ENCODE measurements around the gene DOCK8.
"Not testable (repeated sequence)": the region's sequence is repeated elsewhere in the genome, so short reads cannot be mapped to it uniquely, and the experiment has no call there.

Gene DOCK8

DNA sequence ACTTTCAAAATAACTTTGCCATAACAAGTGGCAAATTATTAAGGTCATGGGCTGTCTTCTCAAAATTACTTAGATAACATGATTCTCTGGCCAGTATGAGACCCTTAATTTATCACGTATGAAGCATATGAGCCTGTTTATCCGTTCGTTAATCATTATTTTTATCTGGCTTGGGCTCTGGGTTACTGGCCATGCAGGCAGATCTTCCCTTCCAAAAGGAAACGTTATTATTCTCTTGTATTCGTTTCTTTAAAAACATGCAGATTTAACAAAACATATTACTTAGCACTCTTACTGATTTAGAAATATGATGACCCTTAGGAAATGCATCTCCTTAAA, 148.6 kb downstream of the DOCK8 start:
- no peak for DNase-seq (ENCODE audit: low read depth in 2 of 2)

DNA sequence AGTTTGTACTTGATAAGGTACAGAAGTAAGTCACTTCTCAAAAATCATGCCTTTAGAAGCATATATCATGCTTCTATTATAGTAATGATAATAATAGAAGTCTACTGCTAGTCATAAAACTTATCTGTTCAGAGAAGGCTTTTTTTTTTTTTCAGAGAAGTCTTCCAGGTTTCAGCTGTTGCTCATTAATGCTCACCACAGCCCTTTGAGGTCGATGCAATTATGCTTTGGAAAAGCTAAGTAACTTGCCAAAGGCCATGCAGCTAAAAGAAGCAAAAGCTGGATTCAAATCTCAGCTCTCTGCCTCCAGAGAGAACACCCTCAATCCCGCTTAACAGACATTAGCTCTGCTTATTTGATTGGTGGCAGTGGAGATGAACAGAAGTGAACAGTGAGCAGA, 150.8 kb downstream of the DOCK8 start:
- no peak for DNase-seq (ENCODE audit: low read depth in 2 of 2)

DNA sequence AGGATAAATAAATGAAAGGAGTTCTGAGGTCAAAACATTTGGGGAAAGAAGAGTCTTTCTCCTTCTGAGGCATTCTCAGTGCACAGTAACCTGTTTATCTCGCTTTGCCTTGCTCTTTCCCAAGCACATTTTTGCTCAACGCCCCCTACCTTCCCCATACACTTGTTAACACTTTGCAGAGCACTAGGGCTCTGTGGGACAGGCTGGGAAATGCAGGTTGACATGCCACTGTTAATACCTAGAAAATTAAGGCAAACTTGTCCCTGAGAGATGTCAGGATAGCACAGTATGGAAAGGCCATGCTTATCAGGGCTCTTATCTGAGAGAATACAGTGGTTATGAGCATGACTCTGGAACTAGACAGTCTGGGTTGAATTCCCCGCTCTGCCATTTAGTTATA, 152.0 kb downstream of the DOCK8 start:
- DNase-seq (ENCODE audit: low read depth in 2 of 2): no peak

DNA sequence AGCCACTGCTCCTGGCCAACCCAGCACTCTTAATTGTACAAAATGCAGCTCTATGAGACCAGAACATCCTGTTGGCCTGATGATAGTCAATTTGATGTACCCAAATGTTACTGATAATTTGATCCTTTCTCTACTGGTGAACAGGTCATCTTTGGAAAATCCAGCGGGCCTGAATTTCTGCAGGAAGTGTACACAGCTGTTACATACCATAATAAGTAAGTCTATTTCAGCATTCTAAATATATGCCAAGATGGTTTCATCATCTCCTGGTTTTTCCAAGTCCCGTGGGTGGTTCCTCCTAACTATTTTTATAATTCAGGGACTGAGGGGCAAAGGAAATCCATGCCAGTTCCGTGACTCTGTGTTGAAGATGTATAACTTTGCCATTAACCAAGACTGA, 155.4 kb downstream of the DOCK8 start:
- no peak for DNase-seq (ENCODE audit: low read depth in 2 of 2)

GRCh38 chr9:371349-371748, 156.7 kb downstream of the DOCK8 start:
- DNase-seq (ENCODE audit: low read depth in 2 of 2): no peak

- no peak for DNase-seq (ENCODE audit: low read depth in 2 of 2)
These were observed 157.5 kb downstream of the DOCK8 start for GRCh38 chr9:372128-372527.

GRCh38 chr9:373759-374206, 159.1 kb downstream of the DOCK8 start:
- DNase-seq (ENCODE audit: low read depth in 2 of 2): no peak

DNA sequence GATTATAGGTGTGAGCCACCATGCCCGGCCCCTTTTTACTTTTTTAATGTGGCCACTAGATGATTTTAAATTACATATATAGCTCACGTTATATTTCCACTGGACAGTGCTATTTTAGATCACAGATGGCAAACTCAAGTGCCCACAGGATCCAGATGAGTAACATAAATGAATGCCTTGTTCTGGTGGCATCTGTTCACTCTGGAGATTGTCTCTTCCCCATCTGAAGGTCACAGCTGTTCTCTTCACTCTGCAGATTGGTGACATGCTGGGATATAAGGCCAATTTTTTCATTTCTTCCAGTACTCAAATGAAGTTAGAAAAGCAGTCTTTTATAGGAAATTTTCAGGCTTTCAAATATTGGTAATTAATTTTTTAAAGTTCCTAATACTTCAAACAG, 160.1 kb downstream of the DOCK8 start:
- no peak for DNase-seq (ENCODE audit: low read depth in 2 of 2)

DNA sequence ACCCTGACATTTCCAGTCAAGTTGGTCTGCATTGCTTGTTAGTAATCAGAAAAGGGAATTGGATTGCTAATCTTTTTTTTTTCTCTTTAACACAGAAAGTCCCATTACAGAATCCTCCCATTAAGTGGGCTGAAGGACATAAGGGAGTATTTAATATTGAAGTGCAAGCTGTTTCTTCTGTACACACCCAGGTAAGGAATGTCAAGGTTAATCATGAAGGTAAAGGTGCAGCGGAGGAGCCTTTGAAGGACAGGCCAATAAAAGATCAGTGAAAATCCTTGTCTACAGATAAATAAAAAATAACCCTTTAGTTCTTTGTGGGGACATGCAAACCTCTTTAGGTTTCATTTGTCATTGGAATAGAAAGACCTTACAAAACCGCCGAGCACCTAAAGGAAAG, 161.4 kb downstream of the DOCK8 start:
- no peak for DNase-seq (ENCODE audit: low read depth in 2 of 2)

DNA sequence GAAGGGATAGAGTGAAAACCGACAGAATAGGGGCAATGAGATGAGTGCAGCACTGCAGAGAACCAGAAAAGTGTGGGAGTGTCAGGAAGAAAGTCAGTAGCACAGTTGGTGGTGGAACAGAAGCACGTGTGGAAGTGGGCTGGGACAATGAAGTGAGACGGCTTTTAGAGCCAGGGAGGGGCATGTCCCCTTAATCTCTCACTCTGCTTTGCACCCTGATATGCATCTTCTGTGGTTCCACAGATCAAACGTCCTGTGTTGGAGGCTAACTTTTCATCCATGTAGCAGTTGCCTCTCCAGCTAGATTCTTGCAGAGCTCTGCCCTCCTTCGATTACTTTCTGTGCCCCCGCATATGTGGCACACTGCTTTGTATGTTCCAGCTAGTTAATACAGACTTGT, 163.6 kb downstream of the DOCK8 start:
- no peak for DNase-seq (ENCODE audit: low read depth in 2 of 2)

- no peak for DNase-seq (ENCODE audit: low read depth in 2 of 2)
These were observed 167.7 kb downstream of the DOCK8 start for GRCh38 chr9:382383-382782.

GRCh38 chr9:385818-386398, 171.2 kb downstream of the DOCK8 start:
- no peak for DNase-seq (ENCODE audit: low read depth in 2 of 2)

DNA sequence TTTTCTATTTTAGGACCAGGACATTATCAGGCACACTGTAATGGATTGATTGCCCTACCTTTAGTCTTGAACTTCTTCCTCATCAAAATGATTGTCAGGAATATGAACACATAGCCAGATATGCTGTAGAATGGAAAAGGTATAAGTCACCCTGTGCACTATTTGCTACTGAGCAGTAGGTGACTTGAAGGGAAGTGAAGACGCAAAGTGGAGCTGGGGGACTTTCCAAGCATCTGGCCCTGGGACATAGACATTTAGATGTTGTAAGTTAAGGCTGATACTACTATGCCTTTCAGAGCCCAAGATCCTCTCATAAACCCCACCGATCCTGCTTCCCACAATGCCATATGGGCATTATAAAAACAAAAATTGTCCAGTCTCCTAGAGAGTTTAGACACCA, 174.5 kb downstream of the DOCK8 start:
- DNase-seq (ENCODE audit: low read depth in 2 of 2): no peak

DNA sequence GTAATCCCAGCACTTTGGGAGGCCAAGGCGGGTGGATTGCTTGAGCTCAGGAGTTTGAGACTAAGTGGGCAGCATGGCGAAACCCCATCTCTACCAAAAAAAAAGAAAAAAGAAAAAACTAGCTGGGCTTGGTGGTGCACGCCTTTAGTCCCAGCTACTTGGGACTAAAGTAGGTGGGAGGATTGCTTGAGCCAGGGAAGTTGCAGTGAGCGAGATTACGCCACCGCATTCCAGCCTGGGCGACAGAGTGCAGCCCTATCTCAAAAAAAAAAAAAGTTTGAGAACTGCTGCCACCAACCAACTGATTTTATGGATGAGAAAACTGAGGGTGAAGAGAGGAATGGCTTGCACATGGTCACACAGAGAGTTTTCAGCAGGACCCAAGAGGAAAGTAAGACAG, 175.1 kb downstream of the DOCK8 start:
- DNase-seq (ENCODE audit: low read depth in 2 of 2): no peak

GRCh38 chr9:392077-392804, 177.6 kb downstream of the DOCK8 start:
- no peak for DNase-seq (ENCODE audit: low read depth in 2 of 2)

GRCh38 chr9:394347-395052, 179.8 kb downstream of the DOCK8 start:
- DNase-seq (ENCODE audit: low read depth in 2 of 2): no peak

- DNase-seq (ENCODE audit: low read depth in 2 of 2): no peak
These were observed 181.7 kb downstream of the DOCK8 start for GRCh38 chr9:396396-396795.

- DNase-seq (ENCODE audit: low read depth in 2 of 2): no peak
These were observed 183.4 kb downstream of the DOCK8 start for GRCh38 chr9:398085-398484.

GRCh38 chr9:401223-401622, 186.6 kb downstream of the DOCK8 start:
- no peak for DNase-seq (ENCODE audit: low read depth in 2 of 2)

DNA sequence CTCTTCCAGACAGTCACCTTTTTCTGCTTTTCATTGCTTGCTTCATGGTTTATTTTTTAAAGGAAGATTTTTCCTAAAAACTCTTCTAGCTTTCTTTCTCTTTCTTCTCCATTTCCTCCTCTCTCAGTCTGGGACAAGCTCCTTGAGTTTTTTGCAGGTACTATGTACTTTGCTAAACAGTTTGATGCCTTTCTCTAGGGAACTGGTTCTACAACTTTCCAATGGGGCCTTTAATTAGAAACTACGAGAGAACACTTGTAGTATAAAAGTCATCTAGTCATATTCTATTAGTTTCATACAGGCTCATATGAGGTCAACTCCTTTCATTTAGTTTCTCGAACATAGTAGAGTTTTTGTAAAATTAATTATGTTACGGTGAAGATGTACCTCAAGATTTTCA, 189.6 kb downstream of the DOCK8 start:
- DNase-seq (ENCODE audit: low read depth in 2 of 2): no peak

DNA sequence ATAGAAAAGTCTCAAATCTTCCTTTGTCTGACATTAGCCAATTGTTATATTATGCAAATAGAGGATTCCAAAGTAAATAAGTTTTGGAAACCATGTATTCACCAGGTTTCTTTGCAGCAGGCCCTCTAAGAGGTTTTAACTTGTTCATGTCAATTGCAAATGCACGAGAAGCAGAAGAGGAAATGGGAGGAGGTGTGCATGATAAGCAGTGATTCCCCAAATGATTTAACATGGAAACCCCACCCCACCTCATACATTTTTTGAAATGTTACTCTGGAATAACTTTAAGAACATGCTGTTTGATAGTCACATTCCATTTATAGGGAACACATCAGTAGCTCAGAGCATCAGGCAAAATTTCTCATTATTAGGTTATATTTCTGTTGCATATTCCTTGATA, 190.7 kb downstream of the DOCK8 start:
- DNase-seq (ENCODE audit: low read depth in 2 of 2): no peak

GRCh38 chr9:406886-407654, 192.4 kb downstream of the DOCK8 start:
- DNase-seq (ENCODE audit: low read depth in 2 of 2): no peak

DNA sequence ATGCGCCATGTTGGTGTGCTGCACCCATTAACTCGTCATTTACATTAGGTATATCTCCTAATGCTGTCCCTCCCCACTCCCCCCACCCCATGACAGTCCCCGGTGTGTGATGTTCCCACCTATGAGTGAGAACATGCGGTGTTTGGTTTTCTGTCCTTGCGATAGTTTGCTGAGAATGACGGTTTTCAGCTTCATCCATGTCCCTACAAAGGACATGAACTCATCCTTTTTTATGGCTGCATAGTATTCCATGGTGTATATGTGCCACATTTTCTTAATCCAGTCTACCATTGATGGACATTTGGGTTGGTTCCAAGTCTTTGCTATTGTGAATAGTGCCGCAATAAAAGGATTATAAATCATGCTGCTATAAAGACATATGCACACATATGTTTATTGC, 195.0 kb downstream of the DOCK8 start:
- not testable (repeated sequence) for DNase-seq (ENCODE audit: low read depth in 2 of 2)

Data from stimulated activated CD4-positive, alpha-beta T cell treated with anti-CD3 and anti-CD28 coated beads, Interleukin-12 subunit alpha, Interleukin-12 subunit beta, amount 100 ng/mL, for 24 hours (primary cell).